H9 (cell line): Measurements from ENCODE around the gene HIP1. TPM values are rescaled to one million over a fixed set of nuclear protein-coding genes. Genes with fewer than 3 reads are reported as not detected.
"Not testable (repeated sequence)": the region's sequence is repeated elsewhere in the genome, so short reads cannot be mapped to it uniquely, and the experiment has no call there.

Source experiments
- DNase-seq: peaks from one replicate; pipeline ENCODE4 v3.0.0-alpha.2; 2017
- H2AFZ ChIP-seq: one replicate; pipeline ENCODE4 v1.6.1; 2013; ENCODE audit warnings: mild to moderate bottlenecking, low read length, control low read depth, moderate library complexity
- H2AK5ac ChIP-seq: 2 replicates; pipeline ENCODE4 v1.6.1; 2013; ENCODE audit warnings: low read length, control low read depth, mixed read lengths; ENCODE audit not compliant: insufficient read length
- H2BK120ac ChIP-seq: one replicate; pipeline ENCODE4 v1.6.1; 2013; ENCODE audit warnings: low read depth, mild to moderate bottlenecking, low read length, control low read depth, inconsistent platforms; ENCODE audit not compliant: poor library complexity, severe bottlenecking
- H2BK12ac ChIP-seq: 2 replicates; pipeline ENCODE4 v1.6.1; 2013; ENCODE audit warnings: low read length, control low read depth, mixed read lengths, low read depth; ENCODE audit not compliant: insufficient read length
- H2BK15ac ChIP-seq: 2 replicates; pipeline ENCODE4 v1.6.1; 2013; ENCODE audit warnings: low read depth, low read length, control low read depth
- H2BK20ac ChIP-seq: one replicate; pipeline ENCODE4 v1.6.1; 2013; ENCODE audit warnings: low read depth, mild to moderate bottlenecking, low read length, control low read depth, inconsistent platforms; ENCODE audit not compliant: poor library complexity, severe bottlenecking
- H2BK5ac ChIP-seq: 2 replicates; pipeline ENCODE4 v1.6.1; 2013; ENCODE audit warnings: low read length, control low read depth, mixed read lengths; ENCODE audit not compliant: insufficient read length
- H3K14ac ChIP-seq: 2 replicates; pipeline ENCODE4 v1.6.1; 2013; ENCODE audit warnings: low read length, control low read depth; ENCODE audit not compliant: insufficient read depth
- H3K18ac ChIP-seq: 2 replicates; pipeline ENCODE4 v1.6.1; 2013; ENCODE audit warnings: low read depth, mild to moderate bottlenecking, mixed read lengths, low read length, control low read depth; ENCODE audit not compliant: insufficient read length
- H3K23ac ChIP-seq: 2 replicates; pipeline ENCODE4 v1.6.1; 2013; ENCODE audit warnings: low read length, control low read depth, mixed read lengths, low read depth; ENCODE audit not compliant: insufficient read length
- H3K23me2 ChIP-seq: 2 replicates; pipeline ENCODE4 v1.6.1; 2013; ENCODE audit warnings: low read depth, mild to moderate bottlenecking, mixed read lengths, low read length, control low read depth; ENCODE audit not compliant: insufficient read length, poor library complexity, severe bottlenecking
- H3K27ac ChIP-seq: 2 replicates; pipeline ENCODE4 v1.5.1; 2013; ENCODE audit warnings: low read length, control low read depth, mixed read lengths, low read depth; ENCODE audit not compliant: insufficient read length
- H3K27me3 ChIP-seq: 2 replicates; pipeline ENCODE4 v1.6.1; 2013; ENCODE audit warnings: low read length, control low read depth, inconsistent platforms; ENCODE audit not compliant: insufficient read depth
- H3K4ac ChIP-seq: 2 replicates; pipeline ENCODE4 v1.6.1; 2013; ENCODE audit warnings: low read depth, mild to moderate bottlenecking, control low read depth, inconsistent platforms, low read length, moderate library complexity
- H3K4me1 ChIP-seq: 2 replicates; pipeline ENCODE4 v1.6.1; 2013; ENCODE audit warnings: low read length, control low read depth, inconsistent platforms; ENCODE audit not compliant: insufficient read depth
- H3K4me2 ChIP-seq: 2 replicates; pipeline ENCODE4 v1.6.1; 2013; ENCODE audit warnings: low read length, control low read depth, mixed read lengths; ENCODE audit not compliant: insufficient read length, insufficient read depth
- H3K56ac ChIP-seq: 2 replicates; pipeline ENCODE4 v1.6.1; 2013; ENCODE audit warnings: low read depth, mild to moderate bottlenecking, mixed read lengths, low read length, control low read depth; ENCODE audit not compliant: insufficient read length
- H3K79me1 ChIP-seq: 2 replicates; pipeline ENCODE4 v1.6.1; 2013; ENCODE audit warnings: low read depth, mild to moderate bottlenecking, moderate library complexity, low read length, control low read depth, inconsistent platforms; ENCODE audit not compliant: insufficient read depth, poor library complexity, severe bottlenecking
- H3K79me2 ChIP-seq: 2 replicates; pipeline ENCODE4 v1.6.1; 2013; ENCODE audit warnings: low read length, control low read depth, inconsistent platforms; ENCODE audit not compliant: insufficient read depth
- H3K9ac ChIP-seq: 2 replicates; pipeline ENCODE4 v1.6.1; 2013; ENCODE audit warnings: low read length, control low read depth, mixed read lengths; ENCODE audit not compliant: insufficient read length; ENCODE audit errors: extremely low read depth
- H3K9me3 ChIP-seq: one replicate; pipeline ENCODE4 v1.6.1; 2013; ENCODE audit warnings: low read depth, low read length, inconsistent platforms; ENCODE audit not compliant: control insufficient read depth
- H3T11ph ChIP-seq: one replicate; pipeline ENCODE4 v1.6.1; 2013; ENCODE audit warnings: mild to moderate bottlenecking, low read length, control low read depth, inconsistent platforms
- H4K20me1 ChIP-seq: one replicate; pipeline ENCODE4 v1.6.1; 2013; ENCODE audit not compliant: control insufficient read depth, insufficient read length, insufficient read depth
- H4K5ac ChIP-seq: 2 replicates; pipeline ENCODE4 v1.6.1; 2013; ENCODE audit warnings: low read depth, mild to moderate bottlenecking, mixed read lengths, low read length, control low read depth; ENCODE audit not compliant: insufficient read length
- H4K8ac ChIP-seq: replicated peaks from 2 replicates; pipeline ENCODE4 v1.6.1; 2013; ENCODE audit warnings: low read length, control low read depth, mixed read lengths, low read depth; ENCODE audit not compliant: insufficient read length
- H4K91ac ChIP-seq: 2 replicates; pipeline ENCODE4 v1.6.1; 2013; ENCODE audit warnings: low read depth, mild to moderate bottlenecking, moderate library complexity, mixed read lengths, low read length, control low read depth; ENCODE audit not compliant: insufficient read length
- H3K27ac Mint-ChIP-seq, 3 experiments: 2 replicates in 2 of 3; 3 replicates in 1 of 3; pipeline ENCODE4 v1.8.0; 2020 to 2021; ENCODE audit warnings: mixed read lengths in 3 of 3, mild to moderate bottlenecking in 1 of 3, moderate library complexity in 1 of 3
- H3K27me3 Mint-ChIP-seq: 2 replicates; pipeline ENCODE4 v1.8.0; 2021; ENCODE audit warnings: low read depth, mild to moderate bottlenecking, moderate library complexity, mixed read lengths
- H3K36me3 Mint-ChIP-seq, 3 experiments: 2 replicates in 2 of 3; 3 replicates in 1 of 3; pipeline ENCODE4 v1.8.0; 2020 to 2021; ENCODE audit warnings: low read depth in 3 of 3, mixed read lengths in 3 of 3; ENCODE audit not compliant: insufficient read depth in 1 of 3
- H3K4me1 Mint-ChIP-seq, 2 experiments: 2 replicates each; pipeline ENCODE4 v1.8.0; 2020; ENCODE audit warnings: mixed read lengths in 2 of 2
- H3K4me3 Mint-ChIP-seq, 2 experiments: 2 replicates in 1 of 2; 3 replicates in 1 of 2; pipeline ENCODE4 v1.8.0; 2020 to 2021; ENCODE audit warnings: mild to moderate bottlenecking in 2 of 2, mixed read lengths in 2 of 2, moderate library complexity in 1 of 2
- H3K9me3 Mint-ChIP-seq, 2 experiments: 2 replicates in 1 of 2; 3 replicates in 1 of 2; pipeline ENCODE4 v1.8.0; 2020; ENCODE audit warnings: mild to moderate bottlenecking in 2 of 2, mixed read lengths in 2 of 2, moderate library complexity in 1 of 2
- CTCF ChIP-seq: fragments of 200-600 bp; sonication (generic); conservative IDR thresholded peaks from 3 replicates; pipeline ENCODE4 v1.8.0; 2021; ENCODE audit warnings: antibody characterized with exemption, mild to moderate bottlenecking
- WGBS: extraction: QIAGEN DNeasy Blood & Tissue Kit; methylation state at CpG from one replicate; pipeline ENCODE4 v1.1.7; 2013; ENCODE audit warnings: missing lambda C conversion rate, low lambda C conversion rate, mixed read lengths; ENCODE audit not compliant: insufficient read length; ENCODE audit errors: extremely low coverage; 5-methylcytosine and 5-hydroxymethylcytosine counted together
- total RNA-seq: library from RNA; stranded (reverse); gene quantifications from 2 replicates; pipeline ENCODE4 v1.2.1, GENCODE V29; 2021

Gene HIP1
- total RNA-seq, 1 experiment from 2014 or later: 87.5 TPM

- no peak overlapping the region for H3K27ac ChIP-seq
- no peak overlapping the region for H2BK5ac ChIP-seq
- Mint-ChIP-seq H3K27ac (no peak overlapping the region), H3K27me3 (no peaks in the 10 kb centered on the region; the same call in none of the 2 replicates), H3K9me3 (no peaks in the 10 kb centered on the region), H3K4me3 (no peak overlapping the region), H3K36me3 (no peaks in the 10 kb centered on the region), H3K4me1 (peaks cover 3 to 17% of the 10 kb centered on the region in 2 experiments)
- no peak overlapping the region for H2BK20ac ChIP-seq
- no peak overlapping the region for H3K18ac ChIP-seq
- no peak overlapping the region for H3K23ac ChIP-seq
- no peak overlapping the region for H3K4ac ChIP-seq
- H3K9ac ChIP-seq: no peak overlapping the region
- H3T11ph ChIP-seq: no peak overlapping the region
- H3K14ac ChIP-seq: no peak overlapping the region
- DNase-seq: no peak
- H2BK15ac ChIP-seq: no peak overlapping the region
- no peak overlapping the region for H4K91ac ChIP-seq
- no peak overlapping the region for H3K4me2 ChIP-seq
- H2AFZ ChIP-seq: no peak overlapping the region
- no peak for TF ChIP-seq CTCF
- H2AK5ac ChIP-seq: no peak overlapping the region
- no peak overlapping the region for H4K5ac ChIP-seq
- H3K23me2 ChIP-seq: no peaks in the 10 kb centered on the region
- H2BK12ac ChIP-seq: no peak overlapping the region
- no peak overlapping the region for H4K8ac ChIP-seq
- H3K9me3 ChIP-seq: no peaks in the 10 kb centered on the region
- no peak overlapping the region for H2BK120ac ChIP-seq
- H3K79me1 ChIP-seq: no peaks in the 10 kb centered on the region
- no peaks in the 10 kb centered on the region for H3K4me1 ChIP-seq
- no peaks in the 10 kb centered on the region for H3K79me2 ChIP-seq
- no peaks in the 10 kb centered on the region for H4K20me1 ChIP-seq
- H3K56ac ChIP-seq: no peak overlapping the region
- H3K27me3 ChIP-seq: no peaks in the 10 kb centered on the region
Measured at GRCh38 chr7:75686551-75686950, 52.2 kb downstream of the HIP1 start.

GRCh38 chr7:75682052-75682451 lies 56.7 kb downstream of the HIP1 start:
- not testable (repeated sequence) for H3K23ac ChIP-seq, H3T11ph ChIP-seq, H2BK15ac ChIP-seq, H3K27me3 ChIP-seq, H3K4ac ChIP-seq, H2AK5ac ChIP-seq, H4K91ac ChIP-seq, H3K4me2 ChIP-seq, H4K5ac ChIP-seq, H3K9me3 Mint-ChIP-seq, H3K23me2 ChIP-seq, H2BK120ac ChIP-seq, H3K4me1 Mint-ChIP-seq, H3K9me3 ChIP-seq, H4K20me1 ChIP-seq, H3K27ac ChIP-seq, H3K18ac ChIP-seq, H2AFZ ChIP-seq, H3K27me3 Mint-ChIP-seq, H3K79me1 ChIP-seq, DNase-seq, H3K4me1 ChIP-seq, H3K56ac ChIP-seq, H3K14ac ChIP-seq, H3K36me3 Mint-ChIP-seq, H3K4me3 Mint-ChIP-seq, H2BK20ac ChIP-seq, H2BK12ac ChIP-seq, H3K27ac Mint-ChIP-seq, H2BK5ac ChIP-seq, H3K9ac ChIP-seq, H3K79me2 ChIP-seq, H4K8ac ChIP-seq
- no CpG with 5 or more reads among the region's 6 CpGs for WGBS
